ENCODE results near the gene IL36RN.

The IL36RN gene

GRCh38 chr2:113058998-113059960, at the start of gene IL36RN:
Gene IL36RN (plus strand): TSS chr2:113059198. CDS start chr2:113059439, 241 bp downstream.
- no peak for DNase-seq

GRCh38 chr2:113009622-113010021, 49.4 kb upstream of the IL36RN start:
- no peak for DNase-seq

GRCh38 chr2:113010088-113010487, 48.9 kb upstream of the IL36RN start:
- no peak for DNase-seq

GRCh38 chr2:113011108-113011507, 47.9 kb upstream of the IL36RN start:
- no peak for DNase-seq

GRCh38 chr2:113012436-113013335, 46.3 kb upstream of the IL36RN start:
- no peak for DNase-seq

GRCh38 chr2:113013336-113013661, 45.7 kb upstream of the IL36RN start:
- DNase-seq, result no peak

GRCh38 chr2:113014067-113014466, 44.9 kb upstream of the IL36RN start:
- DNase-seq, result no peak

- no peak for DNase-seq
Observed at GRCh38 chr2:113015042-113015441, 44.0 kb upstream of the IL36RN start.

- DNase-seq, result no peak
Observed at GRCh38 chr2:113015655-113016054, 43.3 kb upstream of the IL36RN start.

- no peak for DNase-seq
Observed at GRCh38 chr2:113018509-113018908, 40.5 kb upstream of the IL36RN start.

GRCh38 chr2:113021312-113021711, 37.7 kb upstream of the IL36RN start:
- no peak for DNase-seq

- no peak for DNase-seq
Observed at GRCh38 chr2:113024764-113025163, 34.2 kb upstream of the IL36RN start.

- no peak for DNase-seq
Observed at GRCh38 chr2:113025737-113026136, 33.3 kb upstream of the IL36RN start.

- DNase-seq, result no peak
Observed at GRCh38 chr2:113027691-113028090, 31.3 kb upstream of the IL36RN start.

GRCh38 chr2:113028112-113028511, 30.9 kb upstream of the IL36RN start:
- no peak for DNase-seq

GRCh38 chr2:113032737-113033136, 26.3 kb upstream of the IL36RN start:
- DNase-seq, result no peak

- no peak for DNase-seq
Observed at GRCh38 chr2:113034016-113034415, 25.0 kb upstream of the IL36RN start.

- DNase-seq, result no peak
Observed at GRCh38 chr2:113036763-113037162, 22.2 kb upstream of the IL36RN start.

- no peak for DNase-seq
Observed at GRCh38 chr2:113038291-113038690, 20.7 kb upstream of the IL36RN start.

GRCh38 chr2:113039158-113039557, 19.8 kb upstream of the IL36RN start:
- DNase-seq, result no peak

GRCh38 chr2:113039719-113040118, 19.3 kb upstream of the IL36RN start:
- DNase-seq, result no peak

GRCh38 chr2:113041871-113042270, 17.1 kb upstream of the IL36RN start:
- no peak for DNase-seq

- no peak for DNase-seq
Observed at GRCh38 chr2:113046465-113046864, 12.5 kb upstream of the IL36RN start.
